Memory B cell (primary cell): Measurements from ENCODE around the gene TPST1.
A peak's percentile ranks its signal among the peaks of the same experiment; 100 is the strongest.

Experiments used
- ATAC-seq: fragments of 150-1000 bp; cut with Tn5 transposase; 2 replicates; pipeline ENCODE4 v1.10.0; 2021; ENCODE audit warnings: low read depth, mild to moderate bottlenecking, moderate library complexity
- DNase-seq, 2 donors: peaks; one replicate each; pipeline ENCODE4 v3.0.0; 2022; ENCODE audit warnings: low spot score in 2 of 2
- H3K27ac Mint-ChIP-seq: one replicate; pipeline ENCODE4 v1.8.0; 2022; ENCODE audit warnings: mild to moderate bottlenecking, moderate library complexity, mixed read lengths
- H3K27me3 Mint-ChIP-seq: one replicate; pipeline ENCODE4 v1.8.0; 2022; ENCODE audit warnings: mixed read lengths
- H3K36me3 Mint-ChIP-seq: one replicate; pipeline ENCODE4 v1.8.0; 2022; ENCODE audit warnings: mild to moderate bottlenecking, mixed read lengths
- H3K4me1 Mint-ChIP-seq: one replicate; pipeline ENCODE4 v1.8.0; 2022; ENCODE audit warnings: mixed read lengths
- H3K4me3 Mint-ChIP-seq: one replicate; pipeline ENCODE4 v1.8.0; 2022; ENCODE audit warnings: mild to moderate bottlenecking, moderate library complexity, mixed read lengths
- H3K9me3 Mint-ChIP-seq: one replicate; pipeline ENCODE4 v1.8.0; 2022; ENCODE audit warnings: mixed read lengths

TPST1 gene

DNA sequence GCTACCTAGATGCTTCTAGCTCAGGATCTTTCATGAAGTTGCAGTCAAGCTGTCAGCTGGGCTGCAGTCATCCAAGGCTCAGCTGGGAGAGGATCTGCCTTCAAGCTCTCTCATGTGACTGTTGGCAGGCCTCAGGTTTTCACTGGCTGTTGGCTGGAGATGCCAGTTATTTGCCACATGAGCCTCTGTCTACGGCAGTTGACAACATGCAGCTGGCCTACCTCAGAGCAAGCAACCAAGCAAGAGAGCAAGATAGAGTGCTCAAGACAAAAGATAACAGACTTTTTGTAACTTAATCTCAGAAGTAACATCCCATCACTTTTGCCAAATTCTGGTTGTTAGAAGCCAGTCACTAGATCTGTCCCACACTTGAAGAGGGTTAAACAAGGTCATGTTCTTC lies 125.8 kb downstream of the TPST1 start:
- ATAC-seq (no peak), DNase-seq (no peak)
- Mint-ChIP-seq H3K9me3 (no peaks in the 10 kb centered on the region), H3K4me1 (no peaks in the 10 kb centered on the region), H3K27ac (no peak overlapping the region), H3K36me3 (peaks cover 16% of the 10 kb centered on the region), H3K27me3 (no peaks in the 10 kb centered on the region), H3K4me3 (no peak overlapping the region)

DNA sequence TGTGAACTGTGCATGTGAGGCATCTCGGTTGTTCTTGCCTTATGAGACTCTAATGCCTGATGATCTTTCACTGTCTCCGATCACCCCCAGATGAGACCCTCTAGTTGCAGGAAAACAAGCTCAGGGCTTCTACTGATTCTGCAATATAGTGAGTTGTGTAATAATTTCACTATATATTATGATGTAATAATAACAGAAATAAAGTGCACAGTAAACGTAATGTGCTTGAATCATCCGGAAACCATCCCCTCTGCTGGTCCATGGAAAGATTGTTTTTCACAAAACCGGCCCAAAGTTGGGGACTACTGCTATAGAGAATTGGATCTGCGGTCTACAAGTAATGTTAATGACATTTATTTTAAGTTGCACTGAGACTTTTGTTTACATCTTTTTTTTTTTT lies 126.7 kb downstream of the TPST1 start:
- ATAC-seq (no peak), DNase-seq (no peak)
- Mint-ChIP-seq H3K36me3 (peaks cover 21% of the 10 kb centered on the region), H3K9me3 (peaks cover 7% of the 10 kb centered on the region), H3K27me3 (no peaks in the 10 kb centered on the region), H3K4me1 (no peaks in the 10 kb centered on the region), H3K27ac (no peak overlapping the region), H3K4me3 (no peak overlapping the region)

DNA sequence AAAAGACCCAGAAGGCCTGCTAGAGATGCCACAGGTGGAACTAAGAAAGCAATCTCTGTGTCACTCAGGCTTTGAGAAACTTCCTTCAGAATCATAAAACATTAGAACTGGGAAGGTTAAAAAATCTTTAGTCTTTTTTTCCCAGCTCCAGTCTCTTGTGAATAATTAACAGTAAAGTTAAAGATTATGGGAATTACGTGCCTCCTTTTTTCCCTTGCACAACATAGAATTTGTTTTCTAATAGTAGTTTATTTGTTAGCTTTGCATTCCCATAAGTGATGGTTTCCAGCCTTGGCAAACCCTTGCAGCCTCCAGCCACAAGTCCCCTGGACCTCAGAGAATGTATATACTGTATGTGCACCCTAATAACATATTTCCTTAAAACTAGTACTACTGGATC lies 128.3 kb downstream of the TPST1 start:
- H3K27me3 Mint-ChIP-seq: no peaks in the 10 kb centered on the region
- peaks cover 21% of the 10 kb centered on the region for H3K36me3 Mint-ChIP-seq
- H3K4me1 Mint-ChIP-seq: no peaks in the 10 kb centered on the region
- H3K9me3 Mint-ChIP-seq: peaks cover 14% of the 10 kb centered on the region
- H3K4me3 Mint-ChIP-seq: no peak overlapping the region
- DNase-seq (no peak), ATAC-seq (no peak)
- H3K27ac Mint-ChIP-seq: no peak overlapping the region

DNA sequence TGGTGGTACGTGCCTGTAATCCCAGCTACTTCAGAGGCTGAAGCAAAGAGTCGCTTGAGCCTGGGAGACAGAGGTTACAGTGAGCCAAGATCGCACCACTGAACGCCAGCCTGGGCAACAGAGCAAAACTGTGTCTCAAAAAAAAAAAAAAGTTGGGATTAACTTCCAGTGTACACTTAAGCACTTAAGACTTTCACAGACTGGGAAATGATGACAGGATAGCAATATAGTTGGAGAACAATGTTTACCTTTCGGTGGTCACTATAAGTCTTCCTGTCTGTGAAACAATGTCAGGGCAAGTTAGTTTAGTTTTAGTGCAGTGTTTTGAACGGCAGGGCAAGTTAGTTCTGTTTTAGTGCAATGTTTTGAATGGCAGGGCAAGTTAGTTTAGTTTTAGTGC lies 130.2 kb downstream of the TPST1 start:
- H3K4me3 Mint-ChIP-seq: no peak overlapping the region
- ATAC-seq (no peak), DNase-seq (no peak)
- H3K4me1 Mint-ChIP-seq: no peaks in the 10 kb centered on the region
- peaks cover 18% of the 10 kb centered on the region for H3K9me3 Mint-ChIP-seq
- no peak overlapping the region for H3K27ac Mint-ChIP-seq
- no peaks in the 10 kb centered on the region for H3K27me3 Mint-ChIP-seq
- peaks cover 20% of the 10 kb centered on the region for H3K36me3 Mint-ChIP-seq

DNA sequence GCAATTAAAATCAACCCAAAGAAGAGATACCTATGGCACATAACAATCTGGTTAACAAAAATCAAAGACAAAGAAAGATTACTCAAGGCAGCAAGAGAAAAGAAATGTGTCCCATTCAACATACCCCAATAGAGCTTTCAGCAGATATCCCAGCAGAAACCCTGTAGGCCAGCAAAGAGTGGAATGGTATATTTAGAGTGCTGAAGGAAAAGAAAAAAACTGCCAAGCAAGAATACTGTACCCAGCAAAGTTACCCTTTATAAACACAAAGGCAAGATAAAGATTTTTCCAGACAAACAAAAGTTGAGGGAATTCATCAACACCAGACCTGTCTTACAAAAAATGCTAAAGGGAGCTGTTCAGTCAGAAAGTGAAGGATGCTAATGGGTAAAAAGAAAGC lies 131.6 kb downstream of the TPST1 start:
- H3K9me3 Mint-ChIP-seq: peaks cover 21% of the 10 kb centered on the region
- ATAC-seq (no peak), DNase-seq (no peak)
- no peaks in the 10 kb centered on the region for H3K4me1 Mint-ChIP-seq
- no peak overlapping the region for H3K27ac Mint-ChIP-seq
- no peak overlapping the region for H3K4me3 Mint-ChIP-seq
- H3K27me3 Mint-ChIP-seq: no peaks in the 10 kb centered on the region
- peaks cover 16% of the 10 kb centered on the region for H3K36me3 Mint-ChIP-seq

DNA sequence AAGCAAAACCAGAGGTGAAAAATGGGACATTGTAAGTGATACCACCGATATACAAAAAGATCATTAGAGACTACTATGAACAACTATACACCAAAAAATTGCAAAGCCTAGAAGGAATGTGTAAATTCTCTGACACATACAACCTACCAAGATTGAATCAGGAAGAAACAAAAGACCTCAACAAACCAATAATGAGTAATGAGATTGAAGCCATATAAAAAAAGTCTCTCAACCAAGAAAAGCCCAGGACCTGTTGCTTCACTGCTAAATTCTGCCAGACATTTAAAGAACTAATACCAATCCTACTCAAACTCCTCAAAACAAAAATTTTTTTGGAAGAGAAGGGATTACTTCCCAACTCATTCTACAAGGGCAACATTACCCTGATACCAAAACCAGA lies 134.0 kb downstream of the TPST1 start:
- Mint-ChIP-seq H3K9me3 (peaks cover 26% of the 10 kb centered on the region), H3K4me1 (no peaks in the 10 kb centered on the region), H3K36me3 (peaks cover 10% of the 10 kb centered on the region), H3K27me3 (no peaks in the 10 kb centered on the region), H3K27ac (no peak overlapping the region), H3K4me3 (no peak overlapping the region)
- no peak for ATAC-seq
- DNase-seq: no peak

DNA sequence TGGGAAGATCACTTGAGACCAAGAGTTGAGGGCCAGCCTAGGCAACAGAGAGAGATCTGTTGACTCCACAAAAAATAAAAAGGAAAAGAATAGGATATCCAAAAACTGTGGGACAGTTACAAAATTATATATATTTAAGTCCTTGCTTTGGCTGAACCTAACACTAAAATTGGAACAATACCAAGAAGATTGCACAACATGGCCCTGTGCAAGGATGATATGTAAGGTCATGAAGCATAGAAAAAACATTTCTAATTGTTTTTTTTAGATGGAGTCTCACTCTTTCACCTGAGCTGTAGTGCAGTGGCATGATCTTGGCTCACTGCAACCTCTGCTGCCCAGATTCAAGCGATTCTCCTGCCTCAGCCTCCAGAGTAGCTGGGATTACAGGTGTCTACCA lies 139.0 kb downstream of the TPST1 start:
- Mint-ChIP-seq H3K4me1 (peaks cover 9% of the 10 kb centered on the region), H3K27me3 (no peaks in the 10 kb centered on the region), H3K4me3 (no peak overlapping the region), H3K36me3 (peaks cover 6% of the 10 kb centered on the region), H3K27ac (no peak overlapping the region), H3K9me3 (peaks cover 13% of the 10 kb centered on the region)
- DNase-seq (no peak), ATAC-seq (no peak)

DNA sequence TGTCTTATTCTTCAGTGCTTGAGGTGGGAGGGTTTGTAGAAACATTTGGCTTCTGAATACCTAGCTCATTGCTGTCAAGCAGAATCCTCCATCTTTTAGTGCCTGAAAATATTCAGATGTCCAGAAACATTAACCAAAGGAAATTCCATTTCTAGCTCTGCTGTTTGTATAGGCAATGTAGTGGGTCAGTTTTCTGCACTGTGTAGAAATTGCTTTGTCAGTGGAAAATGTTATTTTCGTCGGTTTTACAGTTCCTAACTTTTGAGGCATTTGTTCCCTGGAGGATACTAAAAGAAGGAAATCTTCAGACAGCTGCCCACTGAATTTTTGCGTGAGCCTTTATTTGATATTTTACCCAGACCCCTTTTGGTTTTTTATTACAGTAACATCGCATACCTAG lies 143.4 kb downstream of the TPST1 start:
- H3K9me3 Mint-ChIP-seq: peaks cover 2% of the 10 kb centered on the region

DNA sequence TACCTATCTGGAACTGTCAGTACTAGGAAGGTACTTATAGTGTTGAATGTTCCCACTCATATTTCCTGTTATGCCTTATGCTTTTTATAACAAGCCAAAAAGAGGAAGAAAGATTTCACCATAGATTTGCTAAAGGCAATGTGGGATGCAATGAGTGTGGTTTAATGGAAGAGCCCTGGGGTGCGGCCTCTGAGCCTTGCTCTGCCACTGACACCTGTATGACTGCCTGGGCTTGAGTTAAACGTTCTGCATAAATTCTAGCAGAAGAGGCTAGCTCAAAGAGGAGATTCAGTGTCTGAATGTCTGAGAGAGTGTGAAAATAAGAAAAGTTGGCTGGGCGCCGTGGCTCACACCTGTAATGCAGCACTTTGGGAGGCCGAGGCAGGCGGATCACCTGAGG lies 143.8 kb downstream of the TPST1 start:
- H3K9me3 Mint-ChIP-seq: peaks cover 2% of the 10 kb centered on the region
- ATAC-seq (no peak), DNase-seq (no peak)
- H3K4me3 Mint-ChIP-seq: no peak overlapping the region
- no peak overlapping the region for H3K27ac Mint-ChIP-seq
- H3K4me1 Mint-ChIP-seq: peaks cover 9% of the 10 kb centered on the region
- no peaks in the 10 kb centered on the region for H3K27me3 Mint-ChIP-seq
- peaks cover 6% of the 10 kb centered on the region for H3K36me3 Mint-ChIP-seq

More for the DNA sequence above, 143.4 kb downstream of the TPST1 start:
- DNase-seq (no peak), ATAC-seq (no peak)
- H3K27me3 Mint-ChIP-seq: no peaks in the 10 kb centered on the region
- H3K4me3 Mint-ChIP-seq: no peak overlapping the region
- peaks cover 5% of the 10 kb centered on the region for H3K36me3 Mint-ChIP-seq
- H3K27ac Mint-ChIP-seq: peak overlapping the region; percentile 7
- peaks cover 9% of the 10 kb centered on the region for H3K4me1 Mint-ChIP-seq

DNA sequence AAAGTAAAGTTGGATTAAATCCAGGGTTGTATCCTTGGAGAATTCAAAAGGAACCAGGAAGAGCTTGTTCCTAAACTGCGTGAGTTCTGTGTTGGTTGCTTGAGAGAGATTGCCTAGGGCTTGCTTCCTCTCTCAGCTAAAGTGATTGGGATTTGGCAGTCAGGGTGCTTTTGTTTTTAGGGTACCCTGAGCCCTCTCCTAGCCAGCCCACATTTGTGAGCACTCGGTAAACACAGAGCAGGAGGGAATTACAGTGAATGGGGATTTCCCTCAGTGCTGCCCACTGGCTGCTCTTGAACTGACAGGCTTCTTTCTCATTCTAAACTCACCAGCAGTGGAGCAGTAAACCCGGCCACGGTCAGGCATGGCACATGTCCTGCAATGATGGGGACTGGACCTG lies 146.9 kb downstream of the TPST1 start:
- DNase-seq (no peak), ATAC-seq (no peak)
- Mint-ChIP-seq H3K36me3 (peaks cover 3% of the 10 kb centered on the region), H3K4me1 (peaks cover 9% of the 10 kb centered on the region), H3K27ac (no peak overlapping the region), H3K27me3 (no peaks in the 10 kb centered on the region), H3K4me3 (no peak overlapping the region), H3K9me3 (no peaks in the 10 kb centered on the region)

DNA sequence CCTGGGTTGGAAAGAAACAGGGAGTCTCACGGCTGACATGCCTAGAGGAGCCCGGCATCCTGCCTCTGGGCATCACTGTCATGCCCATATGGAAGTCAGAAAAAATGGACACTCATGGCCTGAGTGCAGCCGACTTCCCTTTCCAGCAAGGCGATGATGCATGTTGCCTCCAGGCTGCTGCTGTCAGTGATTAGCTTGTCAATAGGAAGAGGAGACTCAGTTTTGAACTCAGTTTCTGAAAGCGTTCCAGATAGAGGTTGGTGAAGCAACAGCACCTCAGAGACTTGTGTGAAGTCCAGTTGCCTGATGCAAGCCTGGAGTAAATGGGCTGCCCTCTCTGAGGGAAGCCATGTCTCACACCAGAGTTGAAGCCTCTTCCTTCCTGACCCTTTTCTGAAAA lies 148.4 kb downstream of the TPST1 start:
- H3K4me3 Mint-ChIP-seq: no peak overlapping the region
- peaks cover 5% of the 10 kb centered on the region for H3K4me1 Mint-ChIP-seq
- ATAC-seq (no peak), DNase-seq (no peak)
- H3K36me3 Mint-ChIP-seq: peaks cover 2% of the 10 kb centered on the region
- no peaks in the 10 kb centered on the region for H3K27me3 Mint-ChIP-seq
- H3K9me3 Mint-ChIP-seq: no peaks in the 10 kb centered on the region
- no peak overlapping the region for H3K27ac Mint-ChIP-seq

DNA sequence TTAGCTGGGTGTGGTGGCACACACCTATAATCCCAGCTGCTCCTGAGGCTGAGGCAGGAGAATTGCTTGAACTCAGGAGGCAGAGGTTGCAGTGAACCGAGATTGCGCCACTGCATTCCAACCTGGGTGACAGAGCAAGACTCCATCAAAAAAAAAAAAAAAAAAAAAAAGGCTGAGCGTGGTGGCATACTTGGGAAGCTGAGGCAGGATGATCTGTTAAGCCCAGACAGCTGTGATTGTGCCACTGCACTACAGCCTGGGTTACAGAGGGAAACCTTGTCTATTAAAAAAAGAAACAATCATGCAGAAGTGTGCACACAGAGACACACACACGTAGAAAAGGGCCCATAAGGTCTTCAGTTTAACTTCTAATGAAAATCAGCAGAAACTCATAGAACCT lies 150.6 kb downstream of the TPST1 start:
- DNase-seq (no peak), ATAC-seq (no peak)
- Mint-ChIP-seq H3K4me3 (no peak overlapping the region), H3K4me1 (no peaks in the 10 kb centered on the region), H3K9me3 (no peaks in the 10 kb centered on the region), H3K27me3 (no peaks in the 10 kb centered on the region), H3K36me3 (peaks cover 2% of the 10 kb centered on the region), H3K27ac (no peak overlapping the region)

DNA sequence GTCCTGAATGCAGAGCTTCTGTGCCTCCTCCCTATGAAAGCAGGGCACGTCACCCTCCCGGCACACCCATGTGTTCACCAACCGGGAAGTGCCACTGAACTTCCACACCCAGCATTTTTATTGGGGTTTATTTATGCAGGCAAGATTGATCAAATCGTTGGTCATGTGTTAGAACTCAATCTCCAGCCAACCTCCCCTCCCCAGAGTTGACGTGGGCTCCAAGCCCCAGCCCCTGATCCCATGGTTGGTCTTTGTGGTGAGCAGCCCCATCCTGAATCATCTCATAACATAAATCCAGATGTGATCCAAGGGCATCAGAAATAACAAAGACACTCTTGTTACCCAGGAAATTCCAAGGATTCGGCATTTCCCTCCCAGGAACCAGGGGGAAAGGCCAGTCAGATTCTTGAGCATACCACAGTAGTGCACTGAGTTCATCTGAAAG lies 151.2 kb downstream of the TPST1 start:
- H3K36me3 Mint-ChIP-seq: peaks cover 2% of the 10 kb centered on the region
- no peaks in the 10 kb centered on the region for H3K27me3 Mint-ChIP-seq
- DNase-seq (no peak), ATAC-seq (no peak)
- no peak overlapping the region for H3K4me3 Mint-ChIP-seq
- no peak overlapping the region for H3K27ac Mint-ChIP-seq
- H3K4me1 Mint-ChIP-seq: no peaks in the 10 kb centered on the region
- H3K9me3 Mint-ChIP-seq: no peaks in the 10 kb centered on the region

DNA sequence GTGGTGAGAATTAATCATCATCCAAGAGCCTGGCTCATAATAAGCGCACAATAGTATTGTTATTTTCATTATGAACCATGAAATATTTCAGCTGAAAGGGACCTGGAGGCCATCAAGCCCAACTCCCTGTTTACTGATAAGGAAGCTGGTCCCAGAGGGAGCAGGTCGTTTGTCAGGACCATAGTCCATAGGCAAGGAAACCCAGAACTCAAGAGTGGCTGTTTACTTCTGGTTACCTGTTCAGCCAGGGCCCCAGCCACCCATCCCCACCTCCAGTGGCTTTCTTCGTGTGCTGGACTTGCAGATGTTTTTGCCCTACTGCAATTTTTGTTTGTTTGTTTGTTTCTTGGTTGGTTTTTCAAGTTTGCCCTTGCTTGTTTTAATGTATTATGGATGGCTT lies 152.0 kb downstream of the TPST1 start:
- H3K36me3 Mint-ChIP-seq: peaks cover 2% of the 10 kb centered on the region
- H3K4me3 Mint-ChIP-seq: no peak overlapping the region
- H3K9me3 Mint-ChIP-seq: no peaks in the 10 kb centered on the region
- ATAC-seq (no peak), DNase-seq (no peak)
- H3K27ac Mint-ChIP-seq: no peak overlapping the region
- no peaks in the 10 kb centered on the region for H3K4me1 Mint-ChIP-seq
- no peaks in the 10 kb centered on the region for H3K27me3 Mint-ChIP-seq

DNA sequence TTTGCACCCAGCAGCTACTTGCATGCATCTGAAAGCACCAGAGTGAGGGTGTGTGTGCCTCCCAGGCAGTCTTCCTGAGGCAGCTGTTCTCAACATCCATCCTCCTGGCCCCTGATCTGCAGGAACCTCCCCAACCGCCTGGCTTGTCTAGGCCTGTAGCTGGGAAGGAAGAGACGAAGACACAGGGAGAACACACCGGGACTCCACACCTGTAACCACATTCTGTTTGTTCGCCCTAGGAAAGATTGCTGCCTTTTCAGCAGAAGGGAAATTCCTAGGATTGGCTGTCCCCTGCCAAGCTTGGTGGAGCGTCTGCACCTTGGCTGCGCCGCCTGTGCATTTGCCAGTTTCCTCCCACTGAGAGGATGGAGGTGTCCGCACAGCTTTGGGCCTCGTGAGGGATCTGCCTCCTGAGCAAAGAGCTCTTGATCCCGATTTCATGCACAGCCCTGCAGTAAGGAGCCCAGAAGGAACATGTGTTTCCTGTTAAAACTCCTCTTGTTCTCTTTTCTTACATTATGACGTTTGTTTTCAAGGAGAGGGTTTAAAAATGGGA lies 154.6 kb downstream of the TPST1 start:
- no peaks in the 10 kb centered on the region for H3K27me3 Mint-ChIP-seq
- no peaks in the 10 kb centered on the region for H3K36me3 Mint-ChIP-seq
- no peaks in the 10 kb centered on the region for H3K4me1 Mint-ChIP-seq
- no peaks in the 10 kb centered on the region for H3K9me3 Mint-ChIP-seq
- no peak overlapping the region for H3K4me3 Mint-ChIP-seq
- DNase-seq (no peak), ATAC-seq (no peak)
- no peak overlapping the region for H3K27ac Mint-ChIP-seq
